OCI-LY3 (cell line): Measurements from ENCODE around the gene MGMT.

Experiments
- H2AFZ ChIP-seq: fragments of 200-600, 300-600 bp; shearing (Covaris generic); 2 replicates; pipeline ENCODE4 v1.6.0; 2014; ENCODE audit warnings: antibody characterized with exemption, low read depth, low read length
- H3K27ac ChIP-seq: fragments of 200-600, 300-600 bp; sonication (generic); 2 replicates; pipeline ENCODE4 v1.5.1; 2014; ENCODE audit warnings: mild to moderate bottlenecking, low read length, moderate library complexity, mixed read lengths
- H3K27me3 ChIP-seq: fragments of 200-600, 300-600 bp; sonication (generic); 2 replicates; pipeline ENCODE4 v1.6.1; 2014; ENCODE audit warnings: low read depth, low read length, mixed read lengths
- H3K36me3 ChIP-seq: fragments of 200-600, 300-600 bp; sonication (generic); replicated peaks from 2 replicates; pipeline ENCODE3; 2014; ENCODE audit warnings: low read depth, low read length, mixed read lengths
- H3K4me1 ChIP-seq: fragments of 300-600, 200-600 bp; sonication (generic); 2 replicates; pipeline ENCODE4 v1.6.1; 2014; ENCODE audit warnings: low read length, mixed read lengths
- H3K4me2 ChIP-seq: fragments of 200-600, 300-600 bp; sonication (generic); 2 replicates; pipeline ENCODE4 v1.6.1; 2014; ENCODE audit warnings: low read length, mixed read lengths
- H3K4me3 ChIP-seq: fragments of 300-600, 200-600 bp; sonication (generic); 2 replicates; pipeline ENCODE4 v1.5.1; 2014; ENCODE audit warnings: antibody characterized with exemption, mild to moderate bottlenecking, low read length, moderate library complexity
- H3K79me2 ChIP-seq: fragments of 300-600, 200-600 bp; shearing (Covaris generic); 2 replicates; pipeline ENCODE4 v1.6.1; 2014; ENCODE audit warnings: mild to moderate bottlenecking, low read length, mixed read lengths
- H3K9ac ChIP-seq: fragments of 300-600, 200-600 bp; shearing (Covaris generic); 2 replicates; pipeline ENCODE4 v1.6.0; 2014; ENCODE audit warnings: mild to moderate bottlenecking, low read length, moderate library complexity
- H3K9me3 ChIP-seq: fragments of 200-600, 300-600 bp; shearing (Covaris generic); 2 replicates; pipeline ENCODE4 v1.6.1; 2014; ENCODE audit warnings: low read length, mixed read lengths; ENCODE audit not compliant: insufficient read depth
- H4K20me1 ChIP-seq: fragments of 200-600, 300-600 bp; sonication (generic); 2 replicates; pipeline ENCODE4 v1.6.1; 2016; ENCODE audit warnings: low read length, mixed read lengths; ENCODE audit not compliant: insufficient read depth
- CTCF ChIP-seq: fragments of 200-600, 300-600 bp; sonication (generic); IDR thresholded peaks from 2 replicates; pipeline ENCODE4 v1.5.1; 2014; ENCODE audit warnings: antibody characterized with exemption, low read length, low read depth
- EZH2phosphoT487 ChIP-seq: fragments of 200-600 bp; shearing (Covaris generic); IDR thresholded peaks from 2 replicates; pipeline ENCODE4 v1.6.1; 2018; ENCODE audit warnings: antibody characterized with exemption, mixed run types, low read depth

The MGMT gene

GRCh38 chr10:129612481-129613109, 145.6 kb downstream of the MGMT start:
- no peaks in the 10 kb centered on the region for H4K20me1 ChIP-seq
- H3K36me3 ChIP-seq: no peaks in the 10 kb centered on the region
- no peak overlapping the region for H3K4me2 ChIP-seq
- H3K27me3 ChIP-seq: no peaks in the 10 kb centered on the region
- no peak overlapping the region for H3K9ac ChIP-seq
- H3K9me3 ChIP-seq: no peaks in the 10 kb centered on the region
- H3K79me2 ChIP-seq: no peaks in the 10 kb centered on the region
- TF ChIP-seq EZH2phosphoT487: no peak
- TF ChIP-seq CTCF: no peak
- no peak overlapping the region for H3K27ac ChIP-seq
- H2AFZ ChIP-seq: no peak overlapping the region
- no peak overlapping the region for H3K4me3 ChIP-seq
- H3K4me1 ChIP-seq: no peaks in the 10 kb centered on the region

- Histone ChIP-seq H3K9ac (no peak overlapping the region), H3K4me1 (no peaks in the 10 kb centered on the region), H3K4me2 (no peak overlapping the region), H4K20me1 (no peaks in the 10 kb centered on the region), H3K27me3 (no peaks in the 10 kb centered on the region), H2AFZ (no peak overlapping the region), H3K4me3 (no peak overlapping the region), H3K79me2 (no peaks in the 10 kb centered on the region), H3K36me3 (no peaks in the 10 kb centered on the region), H3K9me3 (no peaks in the 10 kb centered on the region), H3K27ac (no peak overlapping the region)
- no peak for TF ChIP-seq CTCF
- TF ChIP-seq EZH2phosphoT487: no peak
Observed at GRCh38 chr10:129613377-129613980, 146.4 kb downstream of the MGMT start.

- H3K36me3 ChIP-seq: no peaks in the 10 kb centered on the region
- no peaks in the 10 kb centered on the region for H3K79me2 ChIP-seq
- H3K4me1 ChIP-seq: no peaks in the 10 kb centered on the region
- H3K9ac ChIP-seq: no peak overlapping the region
- no peak overlapping the region for H3K4me3 ChIP-seq
- no peaks in the 10 kb centered on the region for H4K20me1 ChIP-seq
- no peak overlapping the region for H3K4me2 ChIP-seq
- H3K27me3 ChIP-seq: no peaks in the 10 kb centered on the region
- H3K9me3 ChIP-seq: no peaks in the 10 kb centered on the region
- H2AFZ ChIP-seq: no peak overlapping the region
- TF ChIP-seq EZH2phosphoT487: no peak
- H3K27ac ChIP-seq: no peak overlapping the region
Observed at GRCh38 chr10:129614341-129614740, 147.3 kb downstream of the MGMT start.

GRCh38 chr10:129615381-129615780, 148.3 kb downstream of the MGMT start:
- Histone ChIP-seq H3K4me1 (no peaks in the 10 kb centered on the region), H3K4me3 (no peak overlapping the region), H3K27me3 (no peaks in the 10 kb centered on the region), H3K4me2 (no peak overlapping the region), H3K27ac (no peak overlapping the region), H3K36me3 (no peaks in the 10 kb centered on the region), H3K9ac (no peak overlapping the region), H3K9me3 (no peaks in the 10 kb centered on the region), H2AFZ (no peak overlapping the region), H4K20me1 (no peaks in the 10 kb centered on the region), H3K79me2 (no peaks in the 10 kb centered on the region)
- TF ChIP-seq CTCF (no peak), EZH2phosphoT487 (no peak)
